ENCODE measurements around the gene APBA2. TPM values are rescaled to one million over a fixed set of nuclear protein-coding genes. Genes with fewer than 3 reads are reported as not detected.

APBA2 gene
- total and polyA plus RNA-seq, 2 of the 13 experiments (the other 11 are each of a cell fraction or from before 2014, with no cell fraction given) = 0.62 to 2.3 TPM

GRCh38 chr15:29139540-29140459, 254.0 kb downstream of the APBA2 start:
- no peaks in the 10 kb centered on the region for H3K9me3 ChIP-seq (ENCODE audit: low read length)
- H3K9ac ChIP-seq (ENCODE audit: insufficient read depth, low read depth, low read length) = no peak overlapping the region
- peak overlapping the region in 1 of 3 experiments; percentile 9; a peak in 1 of 6 replicates for H3K4me3 ChIP-seq (replicated peaks in 1 of 3; ENCODE audit: insufficient read depth in 1 of 3, low read depth in 2 of 3, low read length in 3 of 3)
- intact Hi-C loops (cut with micrococcal nuclease; ENCODE audit: unreplicated experiment) (no loop called here), in situ Hi-C loops (cut with HindIII; ENCODE audit: extremely low pct_ligation_motif_present, low pct_unique_long_range_greater_than_20kb) (no loop called here)
- ChIA-PET CTCF (ENCODE audit: low intra/inter-chr PET ratio, low total read pairs) (no interaction called here), POLR2A (no interaction called here)
- BruUV-seq (replicated peaks) = no TSS peak
- no peaks in the 10 kb centered on the region for H3K79me2 ChIP-seq (ENCODE audit: insufficient read depth, low read length)
- FAIRE-seq (no peak), DNase-seq (ENCODE audit: low spot score) (no peak), ATAC-seq (peak; percentile 96)
- H3K4me2 ChIP-seq (ENCODE audit: low read depth, low read length) = peak overlapping the region; percentile 29
- no peaks in the 10 kb centered on the region for H3K36me3 ChIP-seq (replicated peaks in 1 of 2; ENCODE audit: control insufficient read depth in 1 of 2, insufficient read depth in 2 of 2, low read length in 2 of 2)
- peaks cover 5% of the 10 kb centered on the region; the same call in 1 of the 2 replicates for H3K4me1 ChIP-seq (ENCODE audit: insufficient read depth, low read length)
- 4% methylated on average over 19 of the region's 31 CpGs for WGBS (ENCODE audit: low lambda C conversion rate)
- peaks cover 0 to 35% of the 10 kb centered on the region in 2 experiments; a peak in 3 of 5 replicates for H3K27me3 ChIP-seq (ENCODE audit: control insufficient read depth in 1 of 2, insufficient read depth in 2 of 2, low read length in 2 of 2)
- H4K20me1 ChIP-seq (ENCODE audit: insufficient read depth, low read length) = peaks cover 3% of the 10 kb centered on the region; the same call in 1 of the 2 replicates
- no peak overlapping the region for H2AFZ ChIP-seq (ENCODE audit: low read length)
- H3K27ac ChIP-seq (ENCODE audit: extremely low read length, insufficient read depth, low read length) = no peak overlapping the region
- TF ChIP-seq GPN1 (CRISPR knock-in tag; IDR thresholded peaks at IDR 0.05; ENCODE audit: borderline replicate concordance) (no peak), STAG1 (CRISPR knock-in tag; IDR thresholded peaks at IDR 0.05) (peak; percentile 41), ZNF768 (CRISPR knock-in tag; IDR thresholded peaks at IDR 0.05) (no peak), ZNF772 (CRISPR knock-in tag; IDR thresholded peaks at IDR 0.05) (no peak), XRCC5 (optimal IDR thresholded peaks at IDR 0.05; ENCODE audit: low read length) (peak; percentile 86), SATB2 (CRISPR knock-in tag; IDR thresholded peaks at IDR 0.05) (no peak), ZFY (CRISPR knock-in tag; IDR thresholded peaks at IDR 0.05) (no peak), ZBTB10 (CRISPR knock-in tag; IDR thresholded peaks at IDR 0.05; ENCODE audit: borderline replicate concordance) (no peak), ZGPAT (CRISPR knock-in tag; IDR thresholded peaks at IDR 0.05) (no peak), ATF4 (CRISPR knock-in tag; IDR thresholded peaks at IDR 0.05) (no peak), ZNF282 (IDR thresholded peaks at IDR 0.05; ENCODE audit: partially characterized antibody) (no peak), MIXL1 (CRISPR knock-in tag; IDR thresholded peaks at IDR 0.05) (no peak), GFI1 (CRISPR knock-in tag; IDR thresholded peaks at IDR 0.05; ENCODE audit: borderline replicate concordance) (no peak), ZBED4 (CRISPR knock-in tag; IDR thresholded peaks at IDR 0.05; ENCODE audit: borderline replicate concordance) (no peak), ZSCAN21 (CRISPR knock-in tag; IDR thresholded peaks at IDR 0.05; ENCODE audit: borderline replicate concordance) (no peak)

All from HepG2 (cell line).